Upper lobe of right lung (tissue), 1 donor: ENCODE data around the gene ABCG2. TPM values are rescaled to one million over a fixed set of nuclear protein-coding genes. Genes with fewer than 3 reads are reported as not detected.

Experiments used
- ATAC-seq: fragments of 200-7000 bp; cut with Tn5 transposase; one replicate; pipeline ENCODE4 v1.9.1; 2020; ENCODE audit warnings: mild to moderate bottlenecking, moderate library complexity
- DNase-seq: peaks from one replicate; pipeline ENCODE4 v3.0.0-alpha.2; 2020
- H3K27ac ChIP-seq: fragments of 200-600 bp; one replicate; pipeline ENCODE4 v1.8.0; 2022
- H3K27me3 ChIP-seq: fragments of 200-600 bp; one replicate; pipeline ENCODE4 v1.8.0; 2022; ENCODE audit warnings: mild to moderate bottlenecking
- H3K36me3 ChIP-seq: fragments of 200-600 bp; one replicate; pipeline ENCODE4 v1.8.0; 2022
- H3K4me1 ChIP-seq: fragments of 200-600 bp; one replicate; pipeline ENCODE4 v1.8.0; 2022
- H3K4me3 ChIP-seq: fragments of 200-600 bp; one replicate; pipeline ENCODE4 v1.8.0; 2022; ENCODE audit warnings: mild to moderate bottlenecking
- H3K9me3 ChIP-seq: fragments of 200-600 bp; one replicate; pipeline ENCODE4 v1.8.0; 2022
- CTCF ChIP-seq: fragments of 200-600 bp; IDR thresholded peaks from one replicate; pipeline ENCODE4 v1.8.0; 2022; ENCODE audit warnings: antibody characterized with exemption
- intact Hi-C: fragments of 100-400 bp; cut with DNase I; formaldehyde crosslinking; loops from one replicate; pipeline ENCODE4 v1.11.0; 2022
- total RNA-seq: library from RNA; stranded (reverse); fragmentation: NEBNext Ultra II Directional; extraction: Animal tissue kit (Norgen Biotek cat#: 25700); gene quantifications from one replicate; pipeline ENCODE4 v1.2.1, GENCODE V29; 2021
- donor health status: DM: no; HTN: yes; CAD: no; lungs with severe emphysema.

ABCG2 gene
- total RNA-seq, 1 donor from 2014 or later: 21.7 TPM

GRCh38 chr4:88148560-88148959, 9.9 kb downstream of the ABCG2 start:
- H3K9me3 ChIP-seq: no peaks in the 10 kb centered on the region
- no peak overlapping the region for H3K4me3 ChIP-seq
- no peaks in the 10 kb centered on the region for H3K4me1 ChIP-seq
- no peaks in the 10 kb centered on the region for H3K36me3 ChIP-seq
- H3K27ac ChIP-seq: no peak overlapping the region
- no peak for TF ChIP-seq CTCF
- DNase-seq (no peak), ATAC-seq (no peak)
- H3K27me3 ChIP-seq: no peaks in the 10 kb centered on the region
- intact Hi-C loops: no loop called here

- H3K4me3 ChIP-seq: no peak overlapping the region
- no peaks in the 10 kb centered on the region for H3K27me3 ChIP-seq
- H3K4me1 ChIP-seq: no peaks in the 10 kb centered on the region
- intact Hi-C loops: no loop called here
- TF ChIP-seq CTCF: no peak
- ATAC-seq: no peak
- no peaks in the 10 kb centered on the region for H3K9me3 ChIP-seq
- no peak overlapping the region for H3K27ac ChIP-seq
- DNase-seq: no peak
- H3K36me3 ChIP-seq: no peaks in the 10 kb centered on the region
Measured at GRCh38 chr4:88147799-88148217, 10.6 kb downstream of the ABCG2 start.

GRCh38 chr4:88146891-88147290, 11.5 kb downstream of the ABCG2 start:
- no peak for DNase-seq
- Histone ChIP-seq H3K36me3 (no peaks in the 10 kb centered on the region), H3K9me3 (no peaks in the 10 kb centered on the region), H3K27me3 (no peaks in the 10 kb centered on the region), H3K4me1 (no peaks in the 10 kb centered on the region), H3K4me3 (no peak overlapping the region), H3K27ac (no peak overlapping the region)
- no peak for TF ChIP-seq CTCF
- ATAC-seq: no peak
- intact Hi-C loops: no loop called here

- Histone ChIP-seq H3K27me3 (no peaks in the 10 kb centered on the region), H3K27ac (no peak overlapping the region), H3K4me3 (no peak overlapping the region), H3K36me3 (no peaks in the 10 kb centered on the region), H3K9me3 (no peaks in the 10 kb centered on the region), H3K4me1 (no peaks in the 10 kb centered on the region)
- no peak for DNase-seq
- TF ChIP-seq CTCF: no peak
- intact Hi-C loops: no loop called here
- ATAC-seq: no peak
Measured at GRCh38 chr4:88144866-88145300, 13.6 kb downstream of the ABCG2 start.

- Histone ChIP-seq H3K27ac (no peak overlapping the region), H3K4me1 (no peaks in the 10 kb centered on the region), H3K27me3 (no peaks in the 10 kb centered on the region), H3K36me3 (no peaks in the 10 kb centered on the region), H3K4me3 (no peak overlapping the region), H3K9me3 (no peaks in the 10 kb centered on the region)
- DNase-seq (no peak), ATAC-seq (no peak)
- TF ChIP-seq CTCF: no peak
- intact Hi-C loops: no loop called here
Measured at GRCh38 chr4:88144048-88144447, 14.4 kb downstream of the ABCG2 start.

GRCh38 chr4:88143504-88143903, 14.9 kb downstream of the ABCG2 start:
- Histone ChIP-seq H3K27ac (no peak overlapping the region), H3K36me3 (no peaks in the 10 kb centered on the region), H3K4me1 (no peaks in the 10 kb centered on the region), H3K9me3 (no peaks in the 10 kb centered on the region), H3K27me3 (no peaks in the 10 kb centered on the region), H3K4me3 (no peak overlapping the region)
- no peak for DNase-seq
- ATAC-seq: no peak
- intact Hi-C loops: no loop called here
- TF ChIP-seq CTCF: no peak
